Neural progenitor cell (in vitro differentiated cells): Measurements from ENCODE around the gene RPL32.
"Not testable (repeated sequence)": the region's sequence is repeated elsewhere in the genome, so short reads cannot be mapped to it uniquely, and the experiment has no call there.

ENCODE experiments used
- EZH2 ChIP-seq: fragments of 200-600 bp; sonication (generic); IDR thresholded peaks from 2 replicates; pipeline ENCODE4 v1.6.1; 2017; ENCODE audit warnings: antibody characterized with exemption, mild to moderate bottlenecking, moderate library complexity
- TF ChIP-seq, protein P1 (sequence below): fragments of 200-600 bp; sonication (generic); IDR thresholded peaks from 2 replicates; pipeline ENCODE4 v1.5.1; 2017; ENCODE audit warnings: antibody characterized with exemption, mild to moderate bottlenecking

DNA sequence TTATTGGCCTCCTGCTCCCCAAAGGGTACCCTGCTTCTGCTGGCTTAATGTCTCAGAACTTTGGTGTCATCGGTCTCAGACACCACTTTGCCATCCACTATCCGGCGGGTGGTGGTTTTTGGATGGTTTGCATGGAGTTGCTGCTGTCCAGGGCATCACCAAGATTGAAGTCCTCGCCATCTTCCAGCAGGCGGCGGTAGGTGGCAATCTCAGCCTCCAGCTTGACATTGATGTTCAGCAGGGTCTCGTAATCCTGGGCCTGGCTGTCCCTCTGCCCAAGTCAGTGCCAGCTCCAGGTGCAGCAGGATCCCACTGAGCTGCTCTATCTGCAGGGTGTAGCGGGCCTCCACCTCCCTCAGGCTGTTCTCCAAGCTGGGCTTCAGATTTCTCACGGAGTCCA lies 54.0 kb downstream of the RPL32 start:
- TF ChIP-seq, protein P1, sequence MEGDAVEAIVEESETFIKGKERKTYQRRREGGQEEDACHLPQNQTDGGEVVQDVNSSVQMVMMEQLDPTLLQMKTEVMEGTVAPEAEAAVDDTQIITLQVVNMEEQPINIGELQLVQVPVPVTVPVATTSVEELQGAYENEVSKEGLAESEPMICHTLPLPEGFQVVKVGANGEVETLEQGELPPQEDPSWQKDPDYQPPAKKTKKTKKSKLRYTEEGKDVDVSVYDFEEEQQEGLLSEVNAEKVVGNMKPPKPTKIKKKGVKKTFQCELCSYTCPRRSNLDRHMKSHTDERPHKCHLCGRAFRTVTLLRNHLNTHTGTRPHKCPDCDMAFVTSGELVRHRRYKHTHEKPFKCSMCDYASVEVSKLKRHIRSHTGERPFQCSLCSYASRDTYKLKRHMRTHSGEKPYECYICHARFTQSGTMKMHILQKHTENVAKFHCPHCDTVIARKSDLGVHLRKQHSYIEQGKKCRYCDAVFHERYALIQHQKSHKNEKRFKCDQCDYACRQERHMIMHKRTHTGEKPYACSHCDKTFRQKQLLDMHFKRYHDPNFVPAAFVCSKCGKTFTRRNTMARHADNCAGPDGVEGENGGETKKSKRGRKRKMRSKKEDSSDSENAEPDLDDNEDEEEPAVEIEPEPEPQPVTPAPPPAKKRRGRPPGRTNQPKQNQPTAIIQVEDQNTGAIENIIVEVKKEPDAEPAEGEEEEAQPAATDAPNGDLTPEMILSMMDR: peak; percentile 50
- not testable (repeated sequence) for TF ChIP-seq EZH2
